NT2/D1 (cell line): Measurements from ENCODE around the gene DOK6.

Source experiments
- SUZ12 ChIP-seq: IDR thresholded peaks from 2 replicates; pipeline ENCODE4 v1.6.1; 2011; ENCODE audit not compliant: insufficient read length, insufficient read depth; ENCODE audit errors: extremely low read depth
- ZNF274 ChIP-seq: IDR thresholded peaks from 2 replicates; pipeline ENCODE4 v1.6.1; 2011; ENCODE audit warnings: mild to moderate bottlenecking, low read depth, low read length

DNA sequence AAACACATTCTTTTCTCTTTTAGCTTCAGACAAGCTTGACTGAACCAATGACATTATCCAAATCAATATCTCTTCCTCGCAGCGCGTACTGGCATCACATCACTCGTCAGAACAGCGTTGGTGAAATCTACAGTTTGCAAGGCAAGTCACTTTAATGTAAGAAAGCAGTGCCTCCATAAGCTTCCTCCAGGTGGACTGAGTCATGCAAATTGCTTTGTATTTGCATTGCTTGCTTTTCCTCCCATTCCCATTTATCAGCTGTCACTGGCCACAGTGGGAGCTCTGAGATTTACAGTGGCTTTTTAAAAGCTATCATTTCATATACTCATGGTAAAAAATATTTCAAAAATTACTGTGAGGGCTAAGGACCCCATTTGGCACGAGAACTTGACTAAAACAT lies 357.0 kb downstream of the DOK6 start:
- TF ChIP-seq ZNF274 (no peak), SUZ12 (no peak)
